ENCODE results near the gene MCC.

The MCC gene

GRCh38 chr5:113265190-113265589, 223.1 kb downstream of the MCC start:
- no peak for ATAC-seq
- TF ChIP-seq ESRRG (CRISPR knock-in tag; IDR thresholded peaks at IDR 0.05) (no peak), PATZ1 (CRISPR knock-in tag; IDR thresholded peaks at IDR 0.05; ENCODE audit: borderline replicate concordance) (no peak), RARB (CRISPR knock-in tag; IDR thresholded peaks at IDR 0.05) (no peak), ZFP30 (CRISPR knock-in tag; IDR thresholded peaks at IDR 0.05) (no peak), BACH2 (CRISPR knock-in tag; IDR thresholded peaks at IDR 0.05; ENCODE audit: borderline replicate concordance) (no peak), SNAI2 (CRISPR knock-in tag; IDR thresholded peaks at IDR 0.05) (no peak), ARNTL (CRISPR knock-in tag; IDR thresholded peaks at IDR 0.05; ENCODE audit: borderline replicate concordance, low read depth) (no peak), PPARA (CRISPR knock-in tag; IDR thresholded peaks at IDR 0.05; ENCODE audit: borderline replicate concordance) (no peak), ISL1 (CRISPR knock-in tag; IDR thresholded peaks at IDR 0.05) (no peak), TSHZ2 (CRISPR knock-in tag; IDR thresholded peaks at IDR 0.05) (no peak), ZNF565 (CRISPR knock-in tag; conservative IDR thresholded peaks at IDR 0.05; ENCODE audit: low read depth) (no peak), ZNF8 (CRISPR knock-in tag; IDR thresholded peaks at IDR 0.05) (no peak), ZFP3 (CRISPR knock-in tag; IDR thresholded peaks at IDR 0.05) (no peak), CSDC2 (CRISPR knock-in tag; IDR thresholded peaks at IDR 0.05) (no peak), TCF4 (CRISPR knock-in tag; IDR thresholded peaks at IDR 0.05; ENCODE audit: borderline replicate concordance) (no peak), TOX (CRISPR knock-in tag; IDR thresholded peaks at IDR 0.05; ENCODE audit: borderline replicate concordance) (no peak)
- TF ChIP-seq, protein P1, sequence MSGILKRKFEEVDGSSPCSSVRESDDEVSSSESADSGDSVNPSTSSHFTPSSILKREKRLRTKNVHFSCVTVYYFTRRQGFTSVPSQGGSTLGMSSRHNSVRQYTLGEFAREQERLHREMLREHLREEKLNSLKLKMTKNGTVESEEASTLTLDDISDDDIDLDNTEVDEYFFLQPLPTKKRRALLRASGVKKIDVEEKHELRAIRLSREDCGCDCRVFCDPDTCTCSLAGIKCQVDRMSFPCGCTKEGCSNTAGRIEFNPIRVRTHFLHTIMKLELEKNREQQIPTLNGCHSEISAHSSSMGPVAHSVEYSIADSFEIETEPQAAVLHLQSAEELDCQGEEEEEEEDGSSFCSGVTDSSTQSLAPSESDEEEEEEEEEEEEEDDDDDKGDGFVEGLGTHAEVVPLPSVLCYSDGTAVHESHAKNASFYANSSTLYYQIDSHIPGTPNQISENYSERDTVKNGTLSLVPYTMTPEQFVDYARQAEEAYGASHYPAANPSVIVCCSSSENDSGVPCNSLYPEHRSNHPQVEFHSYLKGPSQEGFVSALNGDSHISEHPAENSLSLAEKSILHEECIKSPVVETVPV (CRISPR knock-in tag; IDR thresholded peaks at IDR 0.05) = no peak
- TF ChIP-seq, protein P2, sequence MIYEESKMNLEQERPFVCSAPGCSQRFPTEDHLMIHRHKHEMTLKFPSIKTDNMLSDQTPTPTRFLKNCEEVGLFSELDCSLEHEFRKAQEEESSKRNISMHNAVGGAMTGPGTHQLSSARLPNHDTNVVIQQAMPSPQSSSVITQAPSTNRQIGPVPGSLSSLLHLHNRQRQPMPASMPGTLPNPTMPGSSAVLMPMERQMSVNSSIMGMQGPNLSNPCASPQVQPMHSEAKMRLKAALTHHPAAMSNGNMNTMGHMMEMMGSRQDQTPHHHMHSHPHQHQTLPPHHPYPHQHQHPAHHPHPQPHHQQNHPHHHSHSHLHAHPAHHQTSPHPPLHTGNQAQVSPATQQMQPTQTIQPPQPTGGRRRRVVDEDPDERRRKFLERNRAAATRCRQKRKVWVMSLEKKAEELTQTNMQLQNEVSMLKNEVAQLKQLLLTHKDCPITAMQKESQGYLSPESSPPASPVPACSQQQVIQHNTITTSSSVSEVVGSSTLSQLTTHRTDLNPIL (CRISPR knock-in tag; IDR thresholded peaks at IDR 0.05; ENCODE audit: low read depth) = no peak
- TF ChIP-seq, protein P3, sequence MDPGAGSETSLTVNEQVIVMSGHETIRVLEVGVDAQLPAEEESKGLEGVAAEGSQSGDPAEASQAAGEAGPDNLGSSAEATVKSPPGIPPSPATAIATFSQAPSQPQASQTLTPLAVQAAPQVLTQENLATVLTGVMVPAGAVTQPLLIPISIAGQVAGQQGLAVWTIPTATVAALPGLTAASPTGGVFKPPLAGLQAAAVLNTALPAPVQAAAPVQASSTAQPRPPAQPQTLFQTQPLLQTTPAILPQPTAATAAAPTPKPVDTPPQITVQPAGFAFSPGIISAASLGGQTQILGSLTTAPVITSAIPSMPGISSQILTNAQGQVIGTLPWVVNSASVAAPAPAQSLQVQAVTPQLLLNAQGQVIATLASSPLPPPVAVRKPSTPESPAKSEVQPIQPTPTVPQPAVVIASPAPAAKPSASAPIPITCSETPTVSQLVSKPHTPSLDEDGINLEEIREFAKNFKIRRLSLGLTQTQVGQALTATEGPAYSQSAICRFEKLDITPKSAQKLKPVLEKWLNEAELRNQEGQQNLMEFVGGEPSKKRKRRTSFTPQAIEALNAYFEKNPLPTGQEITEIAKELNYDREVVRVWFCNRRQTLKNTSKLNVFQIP (CRISPR knock-in tag; IDR thresholded peaks at IDR 0.05; ENCODE audit: borderline replicate concordance, low read depth) = no peak

DNA sequence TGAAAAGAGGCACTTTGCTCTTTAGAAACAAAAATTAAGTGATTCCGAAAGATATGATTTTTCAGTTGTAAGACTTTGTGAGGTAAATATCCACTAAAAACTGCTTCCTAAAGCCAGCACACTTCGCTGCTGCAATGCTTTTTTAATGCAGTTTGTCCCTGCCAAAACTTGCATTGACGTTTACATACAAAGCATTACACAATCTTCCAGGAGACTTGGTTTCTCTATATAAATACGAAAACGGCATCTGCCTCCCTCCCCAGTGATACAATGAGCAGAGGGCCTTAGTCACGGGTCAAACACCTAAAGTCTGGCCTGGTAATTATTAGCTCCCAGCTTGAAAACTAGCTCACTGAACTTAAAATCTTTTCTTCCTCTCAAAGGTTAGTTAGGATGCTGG, 224.2 kb downstream of the MCC start:
- no peak for ATAC-seq
- TF ChIP-seq, protein P3 (CRISPR knock-in tag; IDR thresholded peaks at IDR 0.05; ENCODE audit: borderline replicate concordance, low read depth) = no peak
- no peak for TF ChIP-seq PATZ1 (CRISPR knock-in tag; IDR thresholded peaks at IDR 0.05; ENCODE audit: borderline replicate concordance)
- TF ChIP-seq ARNTL (CRISPR knock-in tag; IDR thresholded peaks at IDR 0.05; ENCODE audit: borderline replicate concordance, low read depth) = no peak
- no peak for TF ChIP-seq TCF4 (CRISPR knock-in tag; IDR thresholded peaks at IDR 0.05; ENCODE audit: borderline replicate concordance)
- no peak for TF ChIP-seq SNAI2 (CRISPR knock-in tag; IDR thresholded peaks at IDR 0.05)
- TF ChIP-seq RARB (CRISPR knock-in tag; IDR thresholded peaks at IDR 0.05) = no peak
- TF ChIP-seq TSHZ2 (CRISPR knock-in tag; IDR thresholded peaks at IDR 0.05) = no peak
- TF ChIP-seq, protein P1 (CRISPR knock-in tag; IDR thresholded peaks at IDR 0.05) = no peak
- TF ChIP-seq PPARA (CRISPR knock-in tag; IDR thresholded peaks at IDR 0.05; ENCODE audit: borderline replicate concordance) = no peak
- TF ChIP-seq ZFP30 (CRISPR knock-in tag; IDR thresholded peaks at IDR 0.05) = no peak
- TF ChIP-seq ISL1 (CRISPR knock-in tag; IDR thresholded peaks at IDR 0.05) = no peak
- no peak for TF ChIP-seq TOX (CRISPR knock-in tag; IDR thresholded peaks at IDR 0.05; ENCODE audit: borderline replicate concordance)
- no peak for TF ChIP-seq ZFP3 (CRISPR knock-in tag; IDR thresholded peaks at IDR 0.05)
- TF ChIP-seq ZNF70 (CRISPR knock-in tag; IDR thresholded peaks at IDR 0.05) = no peak
- no peak for TF ChIP-seq CSDC2 (CRISPR knock-in tag; IDR thresholded peaks at IDR 0.05)
